HG03460 (cell line): ENCODE data around the gene FOXL1.

Experiments used
- ATAC-seq: cut with Tn5 transposase; IDR thresholded peaks from one replicate; pipeline ENCODE4 v1.9.1; 2021; ENCODE audit not compliant: unreplicated experiment

FOXL1 gene

DNA sequence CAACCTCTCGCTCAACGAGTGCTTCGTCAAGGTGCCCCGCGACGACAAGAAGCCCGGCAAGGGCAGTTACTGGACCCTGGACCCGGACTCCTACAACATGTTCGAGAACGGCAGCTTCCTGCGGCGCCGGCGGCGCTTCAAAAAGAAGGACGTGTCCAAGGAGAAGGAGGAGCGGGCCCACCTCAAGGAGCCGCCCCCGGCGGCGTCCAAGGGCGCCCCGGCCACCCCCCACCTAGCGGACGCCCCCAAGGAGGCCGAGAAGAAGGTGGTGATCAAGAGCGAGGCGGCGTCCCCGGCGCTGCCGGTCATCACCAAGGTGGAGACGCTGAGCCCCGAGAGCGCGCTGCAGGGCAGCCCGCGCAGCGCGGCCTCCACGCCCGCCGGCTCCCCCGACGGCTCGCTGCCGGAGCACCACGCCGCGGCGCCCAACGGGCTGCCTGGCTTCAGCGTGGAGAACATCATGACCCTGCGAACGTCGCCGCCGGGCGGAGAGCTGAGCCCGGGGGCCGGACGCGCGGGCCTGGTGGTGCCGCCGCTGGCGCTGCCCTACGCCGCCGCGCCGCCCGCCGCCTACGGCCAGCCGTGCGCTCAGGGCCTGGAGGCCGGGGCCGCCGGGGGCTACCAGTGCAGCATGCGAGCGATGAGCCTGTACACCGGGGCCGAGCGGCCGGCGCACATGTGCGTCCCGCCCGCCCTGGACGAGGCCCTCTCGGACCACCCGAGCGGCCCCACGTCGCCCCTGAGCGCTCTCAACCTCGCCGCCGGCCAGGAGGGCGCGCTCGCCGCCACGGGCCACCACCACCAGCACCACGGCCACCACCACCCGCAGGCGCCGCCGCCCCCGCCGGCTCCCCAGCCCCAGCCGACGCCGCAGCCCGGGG, 10.4 kb upstream of the FOXL1 start:
- ATAC-seq = no peak

- ATAC-seq = no peak
Measured at GRCh38 chr16:86568677-86569623, 9.4 kb upstream of the FOXL1 start.

- ATAC-seq = no peak
Measured at GRCh38 chr16:86569701-86570447, 8.5 kb upstream of the FOXL1 start.

- no peak for ATAC-seq
Measured at GRCh38 chr16:86570558-86571529, 7.5 kb upstream of the FOXL1 start.

DNA sequence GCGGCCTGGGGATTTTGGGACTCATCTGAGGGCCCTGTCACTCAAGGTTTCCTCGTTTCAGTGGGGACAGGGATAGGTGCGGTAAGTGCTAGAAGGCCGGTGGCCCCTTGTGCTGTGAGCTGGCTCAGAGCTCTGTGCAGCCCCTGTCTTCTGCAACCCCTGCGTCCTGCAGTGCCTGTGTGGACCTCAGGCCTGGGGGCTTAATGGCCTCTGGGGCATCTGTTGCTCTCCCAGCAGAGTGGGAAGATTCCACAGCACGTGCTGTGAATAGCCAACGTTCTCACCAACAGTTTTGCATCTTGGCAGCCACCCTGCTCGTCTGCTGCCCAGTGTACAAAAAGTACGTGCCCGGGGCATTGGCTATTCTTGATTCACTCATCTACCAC, 6.8 kb upstream of the FOXL1 start:
- ATAC-seq = no peak

- ATAC-seq = no peak
Measured at GRCh38 chr16:86572041-86572521, 6.3 kb upstream of the FOXL1 start.

DNA sequence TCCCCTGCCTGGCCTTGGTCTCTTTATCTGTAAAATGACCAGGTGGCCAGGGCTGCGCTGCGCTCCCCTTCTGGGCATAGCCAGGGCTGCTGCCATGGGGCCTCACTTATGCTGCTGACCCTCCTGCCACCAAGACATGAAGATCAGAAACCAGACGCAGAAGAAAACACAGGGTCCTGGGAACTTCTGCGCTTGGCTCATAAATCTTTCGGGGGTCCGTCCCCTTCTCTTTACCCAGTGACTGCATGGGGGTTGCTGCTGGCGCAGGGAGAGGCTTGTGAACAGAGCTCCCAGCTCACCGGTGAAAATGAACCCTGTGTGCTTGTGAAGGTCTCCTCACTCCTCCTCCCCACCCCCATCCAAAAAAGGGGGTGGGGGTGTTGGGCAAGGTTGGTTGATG, 5.7 kb upstream of the FOXL1 start:
- ATAC-seq = no peak

GRCh38 chr16:86573215-86573614, 5.1 kb upstream of the FOXL1 start:
- no peak for ATAC-seq

DNA sequence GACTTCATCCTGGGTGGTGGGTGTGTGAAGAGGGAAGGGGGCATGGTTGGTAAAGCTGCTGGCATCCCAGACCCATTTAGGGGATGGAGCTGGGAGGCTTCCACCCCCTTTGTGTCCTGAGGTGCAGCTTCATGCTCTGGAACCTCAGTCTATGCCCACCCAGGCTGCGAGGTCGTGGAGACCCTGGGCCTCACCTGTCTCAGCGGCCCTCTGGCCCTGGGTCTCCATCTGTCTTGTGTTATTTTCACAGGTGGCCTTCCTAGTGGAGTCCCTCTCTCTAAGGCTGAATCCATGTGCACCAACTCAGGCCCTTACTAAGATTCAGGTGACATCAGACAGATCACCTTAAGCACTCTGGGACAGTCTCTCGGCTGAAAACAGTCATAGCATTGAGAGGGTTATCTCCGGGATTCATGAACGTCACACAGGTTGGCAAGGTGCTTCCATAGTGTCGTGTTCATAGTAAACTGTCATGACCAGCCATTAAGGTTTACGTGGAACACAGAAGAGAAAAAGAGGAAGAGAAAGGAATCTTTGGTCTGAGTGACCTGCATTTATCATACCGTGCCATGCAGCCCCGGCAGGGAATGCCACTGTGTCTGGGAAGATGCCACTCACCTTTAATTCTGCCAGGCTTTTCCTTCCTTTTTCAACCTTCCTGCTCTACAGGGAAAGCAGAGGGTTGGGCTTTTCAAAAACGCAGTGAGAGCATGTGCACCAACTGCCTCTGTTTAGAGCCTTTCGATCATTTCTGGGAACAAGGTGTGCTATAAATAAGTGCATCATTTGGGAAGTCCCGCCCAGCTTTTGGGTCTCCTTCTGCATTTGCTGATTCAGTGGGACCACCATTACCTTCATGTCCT, 4.5 kb upstream of the FOXL1 start:
- ATAC-seq = no peak

GRCh38 chr16:86574646-86575045, 3.7 kb upstream of the FOXL1 start:
- no peak for ATAC-seq

DNA sequence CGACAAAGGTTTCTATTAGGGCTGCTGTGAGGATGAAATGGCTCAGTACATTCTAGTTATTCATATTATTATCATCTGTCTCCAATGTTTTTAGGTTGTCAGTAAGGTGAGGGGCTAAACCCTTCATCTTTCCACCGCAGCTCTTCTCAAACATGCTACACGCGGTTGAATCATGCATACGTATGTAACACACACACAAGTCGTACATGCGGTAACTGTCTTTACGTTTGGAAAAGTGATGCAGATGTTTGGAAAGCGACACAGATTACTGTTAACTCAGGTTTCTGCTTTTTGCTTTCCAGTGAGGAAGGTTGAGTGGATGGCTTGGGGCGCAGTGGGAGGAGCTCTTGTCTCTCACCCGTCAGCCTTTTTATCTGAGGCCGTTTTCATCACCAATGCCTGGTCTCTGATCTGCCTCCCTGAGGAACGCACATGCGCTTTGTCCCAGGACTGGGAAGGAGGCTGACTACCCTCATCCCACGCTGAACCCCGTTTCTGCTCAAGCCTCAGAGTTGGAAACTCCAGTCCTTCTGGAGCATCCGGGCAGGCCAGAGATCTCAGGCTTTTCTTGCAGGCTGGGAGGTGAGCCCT, 3.2 kb upstream of the FOXL1 start:
- ATAC-seq = no peak

DNA sequence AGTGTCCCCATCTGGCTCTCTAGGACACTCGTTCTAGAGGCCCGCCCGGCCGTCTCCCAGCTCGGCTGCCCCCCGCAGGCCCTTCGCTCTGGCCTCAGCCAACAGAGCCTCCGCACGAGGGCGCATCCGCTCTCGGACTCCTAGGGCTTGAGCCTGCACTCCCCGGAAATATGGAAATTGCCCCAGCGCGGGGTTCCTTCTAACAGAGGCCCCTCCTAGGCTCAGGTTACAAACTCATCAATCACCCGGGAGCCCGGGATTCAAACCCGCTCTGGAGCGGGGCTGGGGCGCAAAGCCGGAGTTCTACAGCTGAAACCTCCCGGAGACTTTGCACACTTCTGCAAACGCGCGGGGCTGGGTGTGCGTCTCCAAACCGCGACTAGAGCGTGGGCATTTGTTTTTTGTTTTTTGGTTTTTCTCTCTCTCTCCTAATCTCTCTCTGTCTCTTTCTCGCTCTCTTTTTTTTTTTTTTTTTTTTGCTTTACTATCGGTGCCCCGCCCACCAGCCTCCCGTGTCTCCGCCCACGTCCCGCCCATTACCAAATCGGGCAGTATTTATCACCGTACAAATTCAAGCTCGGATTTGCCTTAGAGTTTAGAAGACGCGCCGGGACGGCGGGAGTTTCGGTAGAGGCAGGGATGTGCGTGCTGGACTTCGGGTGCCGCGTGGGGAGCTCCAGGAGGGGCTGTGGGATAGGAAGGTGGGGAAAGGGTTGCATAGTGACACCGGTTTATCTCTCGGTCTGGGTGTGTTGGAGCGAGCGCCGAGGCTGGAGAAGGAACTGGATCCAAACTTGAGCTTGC, 2.4 kb upstream of the FOXL1 start:
- ATAC-seq = no peak

DNA sequence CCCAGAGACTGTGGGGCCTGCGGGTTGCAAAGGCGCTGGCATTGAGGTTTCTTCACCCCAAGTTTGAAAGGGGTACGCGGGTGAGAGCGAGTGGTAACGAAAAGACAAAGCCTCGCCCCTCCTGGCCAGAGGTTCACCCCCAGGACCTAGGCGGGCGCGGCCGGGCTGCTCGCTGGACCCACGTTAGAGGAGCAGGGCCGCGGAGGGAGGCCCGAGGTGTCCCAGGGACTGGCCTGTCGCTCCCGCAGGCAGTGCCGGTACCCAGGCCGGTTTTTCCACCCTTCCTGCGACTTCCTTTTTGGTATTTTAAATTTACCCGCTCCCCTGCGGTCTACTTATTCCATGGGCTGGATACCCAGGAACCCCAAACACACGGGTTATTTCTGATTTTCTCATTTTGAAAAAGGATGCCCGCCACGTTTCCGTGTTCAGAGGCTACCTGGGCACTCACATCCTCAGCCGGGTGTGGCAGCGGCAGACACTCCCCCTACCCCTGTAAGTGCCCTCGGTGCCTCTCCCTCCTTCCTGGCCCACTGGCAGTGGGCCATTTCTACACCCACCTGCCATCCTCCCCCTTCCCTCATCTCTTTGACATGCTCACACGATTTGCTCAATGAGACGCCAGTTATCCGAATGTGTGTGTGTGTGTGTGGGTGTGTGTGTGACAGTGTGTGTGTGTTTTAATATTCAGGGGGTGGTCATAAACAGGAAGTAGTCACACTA, 1.6 kb upstream of the FOXL1 start:
- ATAC-seq = no peak

GRCh38 chr16:86577314-86577971, 906 bp upstream of the FOXL1 start:
- ATAC-seq = no peak

DNA sequence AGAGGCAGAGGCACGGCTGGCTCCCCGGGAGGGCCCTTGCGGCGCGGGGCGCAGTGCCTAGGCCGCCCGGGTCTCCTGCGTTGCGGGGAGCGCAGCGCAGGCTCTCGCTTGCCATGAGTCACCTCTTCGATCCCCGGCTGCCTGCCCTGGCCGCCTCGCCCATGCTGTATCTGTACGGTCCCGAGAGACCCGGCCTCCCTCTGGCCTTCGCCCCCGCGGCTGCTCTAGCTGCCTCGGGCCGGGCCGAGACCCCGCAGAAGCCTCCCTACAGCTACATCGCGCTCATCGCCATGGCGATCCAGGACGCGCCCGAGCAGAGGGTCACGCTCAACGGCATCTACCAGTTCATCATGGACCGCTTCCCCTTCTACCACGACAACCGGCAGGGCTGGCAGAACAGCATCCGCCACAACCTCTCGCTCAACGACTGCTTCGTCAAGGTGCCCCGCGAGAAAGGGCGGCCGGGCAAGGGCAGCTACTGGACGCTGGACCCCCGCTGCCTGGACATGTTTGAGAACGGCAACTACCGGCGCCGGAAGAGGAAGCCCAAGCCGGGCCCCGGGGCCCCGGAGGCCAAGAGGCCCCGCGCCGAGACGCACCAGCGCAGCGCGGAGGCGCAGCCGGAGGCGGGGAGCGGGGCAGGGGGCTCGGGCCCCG, 390 bp downstream of the FOXL1 start:
- ATAC-seq = no peak
